Epithelial cell of esophagus (primary cell): ENCODE results near the gene BAHD1.

Source experiments
- DNase-seq: peaks from one replicate; pipeline ENCODE4 v3.0.0; 2010; ENCODE audit warnings: low read depth
- H3K4me3 ChIP-seq: 2 replicates; pipeline ENCODE4 v1.5.1; 2011; ENCODE audit warnings: mild to moderate bottlenecking, low read length, control low read depth
- CTCF ChIP-seq: IDR thresholded peaks from 2 replicates; pipeline ENCODE4 v1.5.1; 2011; ENCODE audit warnings: low read depth, mild to moderate bottlenecking, low read length, control low read depth, inconsistent platforms; ENCODE audit not compliant: insufficient read depth; ENCODE audit errors: missing control alignments

The BAHD1 gene

GRCh38 chr15:40430271-40430805, 10.4 kb upstream of the BAHD1 start:
- peak; percentile 37 for DNase-seq
- TF ChIP-seq CTCF = no peak
- no peak overlapping the region for H3K4me3 ChIP-seq

GRCh38 chr15:40435023-40435709, 5.6 kb upstream of the BAHD1 start:
- DNase-seq = no peak
- TF ChIP-seq CTCF = no peak
- H3K4me3 ChIP-seq = no peak overlapping the region

GRCh38 chr15:40435710-40436089, 5.1 kb upstream of the BAHD1 start:
- no peak for TF ChIP-seq CTCF
- H3K4me3 ChIP-seq = no peak overlapping the region
- no peak for DNase-seq

GRCh38 chr15:40436116-40436891, 4.4 kb upstream of the BAHD1 start:
- no peak for TF ChIP-seq CTCF
- H3K4me3 ChIP-seq = peak overlapping the region; percentile 20
- DNase-seq = no peak

GRCh38 chr15:40436892-40437751, 3.6 kb upstream of the BAHD1 start:
- H3K4me3 ChIP-seq = no peak overlapping the region
- no peak for TF ChIP-seq CTCF
- DNase-seq = no peak

GRCh38 chr15:40437752-40438687, 2.7 kb upstream of the BAHD1 start:
- DNase-seq = no peak
- TF ChIP-seq CTCF = no peak
- H3K4me3 ChIP-seq = no peak overlapping the region
